Lower leg skin (tissue), 3 donors: ENCODE data around the gene MCM6.

Source experiments
- POLR2A ChIP-seq, 2 donors: fragments of 450-650 bp; IDR thresholded peaks; one replicate each; pipeline ENCODE4 v1.6.1; 2016 to 2017; ENCODE audit warnings: antibody characterized with exemption in 2 of 2, mild to moderate bottlenecking in 1 of 2, moderate library complexity in 1 of 2
- TF ChIP-seq, protein P1 (sequence below), 3 donors: fragments of 450-650 bp; IDR thresholded peaks; one replicate each; pipeline ENCODE4 v1.5.1; 2016; ENCODE audit warnings: antibody characterized with exemption in 3 of 3, mild to moderate bottlenecking in 3 of 3, moderate library complexity in 2 of 3

DNA sequence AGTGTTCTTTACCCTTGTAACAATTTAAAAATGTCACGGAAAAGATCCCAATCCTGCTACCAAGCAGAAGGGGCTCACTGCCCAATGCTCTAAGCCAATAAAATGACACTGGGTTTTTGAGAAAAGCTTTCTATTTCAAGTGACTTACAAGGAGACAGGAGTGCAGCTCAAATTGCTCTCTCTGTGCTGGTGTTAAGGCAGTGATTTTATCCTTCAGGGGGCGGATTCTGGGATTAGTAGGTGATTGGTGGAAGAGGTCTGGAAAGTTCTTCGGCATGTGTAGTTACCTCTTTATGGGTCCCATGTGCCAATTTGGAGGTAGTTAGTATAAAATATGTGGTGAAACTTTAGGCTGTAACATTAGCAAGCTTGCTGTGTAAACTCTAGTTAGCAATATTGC lies 27.4 kb upstream of the MCM6 start:
- TF ChIP-seq, protein P1, sequence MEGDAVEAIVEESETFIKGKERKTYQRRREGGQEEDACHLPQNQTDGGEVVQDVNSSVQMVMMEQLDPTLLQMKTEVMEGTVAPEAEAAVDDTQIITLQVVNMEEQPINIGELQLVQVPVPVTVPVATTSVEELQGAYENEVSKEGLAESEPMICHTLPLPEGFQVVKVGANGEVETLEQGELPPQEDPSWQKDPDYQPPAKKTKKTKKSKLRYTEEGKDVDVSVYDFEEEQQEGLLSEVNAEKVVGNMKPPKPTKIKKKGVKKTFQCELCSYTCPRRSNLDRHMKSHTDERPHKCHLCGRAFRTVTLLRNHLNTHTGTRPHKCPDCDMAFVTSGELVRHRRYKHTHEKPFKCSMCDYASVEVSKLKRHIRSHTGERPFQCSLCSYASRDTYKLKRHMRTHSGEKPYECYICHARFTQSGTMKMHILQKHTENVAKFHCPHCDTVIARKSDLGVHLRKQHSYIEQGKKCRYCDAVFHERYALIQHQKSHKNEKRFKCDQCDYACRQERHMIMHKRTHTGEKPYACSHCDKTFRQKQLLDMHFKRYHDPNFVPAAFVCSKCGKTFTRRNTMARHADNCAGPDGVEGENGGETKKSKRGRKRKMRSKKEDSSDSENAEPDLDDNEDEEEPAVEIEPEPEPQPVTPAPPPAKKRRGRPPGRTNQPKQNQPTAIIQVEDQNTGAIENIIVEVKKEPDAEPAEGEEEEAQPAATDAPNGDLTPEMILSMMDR (IDR thresholded peaks at IDR 0.05): no peak
- no peak for TF ChIP-seq POLR2A (IDR thresholded peaks at IDR 0.05)
